HCT116 (cell line): Measurements from ENCODE around the gene TXNDC12. TPM values are rescaled to one million over a fixed set of nuclear protein-coding genes. Genes with fewer than 3 reads are reported as not detected.

Experiments used
- ATAC-seq: fragments of 200-7000 bp; cut with Tn5 transposase; 2 replicates; pipeline ENCODE4 v1.9.1; 2020; ENCODE audit warnings: mild to moderate bottlenecking, moderate library complexity
- Bru-seq: library from RNA; stranded (reverse); fragments of 400-500 nt; gene quantifications from one replicate; lab custom pipeline; 2021; lab: Mats Ljungman, UMichigan
- BruChase-seq, 2 experiments: library from RNA; stranded (reverse); fragments of 400-500 nt; gene quantifications; one replicate each; lab custom pipeline; 2021; lab: Mats Ljungman, UMichigan
- BruUV-seq: library from RNA; stranded (reverse); fragments of 400-500 nt; replicated peaks from 2 replicates; lab custom pipeline; 2021; lab: Mats Ljungman, UMichigan
- CTCF ChIA-PET: fragments of 300-600 bp; sonication (Branson Sonifier 250); formaldehyde crosslinking; loops from one replicate; lab custom pipeline; 2021; ENCODE audit warnings: antibody characterized with exemption; lab: Charles Lee
- POLR2A ChIA-PET: fragments of 300-600, 350-600 bp; sonication (Branson Sonifier 250); formaldehyde crosslinking; loops from one replicate; lab custom pipeline; 2021; ENCODE audit warnings: antibody characterized with exemption; lab: Charles Lee
- RAD21 ChIA-PET, 2 experiments: fragments of 300-600 bp; sonication (Branson Sonifier 250); formaldehyde crosslinking; loops; one replicate each; lab custom pipeline; 2023; ENCODE audit warnings: low total read pairs in 2 of 2; ENCODE audit not compliant: uncharacterized antibody in 2 of 2, unreplicated experiment in 2 of 2, low non-redundant PET in 1 of 2; lab: Charles Lee
- DNase-seq: peaks from one replicate; pipeline ENCODE4 v3.0.0-alpha.2; 2010; ENCODE audit warnings: low read depth, low spot score
- H2AFZ ChIP-seq: fragments of 200-600 bp; shearing (Covaris generic), sonication (generic); 2 replicates; pipeline ENCODE4 v1.6.1; 2017; ENCODE audit warnings: low read depth, mixed run types, mixed read lengths, antibody characterized with exemption, low read length; ENCODE audit not compliant: poor library complexity, severe bottlenecking
- H3K27ac ChIP-seq: 2 replicates; pipeline ENCODE4 v1.5.1; 2012; ENCODE audit warnings: low read depth, low read length
- H3K27me3 ChIP-seq: fragments of 200-600 bp; sonication (generic); 2 replicates; pipeline ENCODE4 v1.6.1; 2016; ENCODE audit warnings: mixed run types, low read length, mixed read lengths; ENCODE audit not compliant: insufficient read depth
- H3K36me3 ChIP-seq, 2 experiments: fragments of 200-500 bp in 1 of 2; fragments of 200-600 bp in 1 of 2; sonication (Bioruptor generic) in 1 of 2; sonication (generic) in 1 of 2; 2 replicates each; pipeline versions ENCODE4 v1.5.1 to v1.6.1; 2014 to 2016; ENCODE audit warnings: low read length in 2 of 2, inconsistent platforms in 1 of 2, mixed read lengths in 1 of 2, mixed run types in 1 of 2; ENCODE audit not compliant: insufficient read depth in 2 of 2, control insufficient read depth in 1 of 2
- H3K4me1 ChIP-seq, 2 experiments: fragments of 200-600 bp in 1 of 2; sonication (generic) in 1 of 2; 2 replicates each; pipeline versions ENCODE4 v1.5.1 to v1.6.1; 2012 to 2017; ENCODE audit warnings: low read length in 2 of 2, inconsistent platforms in 1 of 2, mild to moderate bottlenecking in 1 of 2, mixed read lengths in 1 of 2, mixed run types in 1 of 2, moderate library complexity in 1 of 2; ENCODE audit not compliant: insufficient read depth in 2 of 2, control insufficient read depth in 1 of 2
- H3K4me2 ChIP-seq: fragments of 200-600 bp; sonication (generic); 2 replicates; pipeline ENCODE4 v1.6.1; 2017; ENCODE audit warnings: mixed run types, low read length, mixed read lengths
- H3K4me3 ChIP-seq, 2 experiments: fragments of 200-600 bp in 1 of 2; sonication (generic) in 1 of 2; replicated peaks in 1 of 2; 2 replicates each; pipeline ENCODE4 v1.5.1; 2011 to 2016; ENCODE audit warnings: low read length in 2 of 2, control low read depth in 1 of 2, low read depth in 1 of 2, mild to moderate bottlenecking in 1 of 2, mixed read lengths in 1 of 2, mixed run types in 1 of 2
- H3K79me2 ChIP-seq: fragments of 200-600 bp; sonication (generic); 2 replicates; pipeline ENCODE4 v1.6.1; 2017; ENCODE audit warnings: mild to moderate bottlenecking, mixed run types, low read length, moderate library complexity, mixed read lengths; ENCODE audit not compliant: insufficient read depth
- H3K9ac ChIP-seq: fragments of 200-600 bp; sonication (generic); 2 replicates; pipeline ENCODE4 v1.6.1; 2016; ENCODE audit warnings: low read length, mixed read lengths
- H3K9me2 ChIP-seq: fragments of 200-600 bp; sonication (generic), shearing (Covaris generic); 2 replicates; pipeline ENCODE4 v1.6.1; 2017; ENCODE audit warnings: mixed run types, mild to moderate bottlenecking, moderate library complexity; ENCODE audit not compliant: insufficient read depth
- H3K9me3 ChIP-seq, 2 experiments: fragments of 200-500 bp in 1 of 2; fragments of 200-600 bp in 1 of 2; sonication (Bioruptor generic) in 1 of 2; sonication (generic) in 1 of 2; 2 replicates each; pipeline ENCODE4 v1.6.1; 2014 to 2017; ENCODE audit warnings: low read length in 2 of 2, mixed read lengths in 2 of 2, inconsistent platforms in 1 of 2, low read depth in 1 of 2, mild to moderate bottlenecking in 1 of 2, mixed run types in 1 of 2, moderate library complexity in 1 of 2; ENCODE audit not compliant: control insufficient read depth in 1 of 2, insufficient read depth in 1 of 2
- H4K20me1 ChIP-seq: fragments of 200-600 bp; sonication (generic), shearing (Covaris generic); 2 replicates; pipeline ENCODE4 v1.6.1; 2017; ENCODE audit warnings: mixed run types, mild to moderate bottlenecking, moderate library complexity; ENCODE audit not compliant: insufficient read depth
- CBX3 ChIP-seq: IDR thresholded peaks from 2 replicates; pipeline ENCODE4 v1.6.1; 2012; ENCODE audit warnings: low read depth
- CEBPB ChIP-seq: IDR thresholded peaks from 2 replicates; pipeline ENCODE4 v1.6.1; 2012; ENCODE audit warnings: low read depth
- EGR1 ChIP-seq: IDR thresholded peaks from 2 replicates; pipeline ENCODE4 v1.6.1; 2012; ENCODE audit warnings: low read depth
- ELF1 ChIP-seq: IDR thresholded peaks from 2 replicates; pipeline ENCODE4 v1.6.1; 2012; ENCODE audit warnings: low read depth, borderline replicate concordance
- POLR2A ChIP-seq: IDR thresholded peaks from 2 replicates; pipeline ENCODE4 v1.7.0; 2011; ENCODE audit warnings: borderline replicate concordance; ENCODE audit not compliant: insufficient read depth, insufficient read length; ENCODE audit errors: extremely low read depth
- SIN3A ChIP-seq: IDR thresholded peaks from 2 replicates; pipeline ENCODE4 v1.6.1; 2012; ENCODE audit warnings: low read depth
- SP1 ChIP-seq: IDR thresholded peaks from 2 replicates; pipeline ENCODE4 v1.6.1; 2012; ENCODE audit warnings: low read depth
- TCF7L2 ChIP-seq: IDR thresholded peaks from 2 replicates; pipeline ENCODE4 v1.7.0; 2011; ENCODE audit warnings: borderline replicate concordance, inconsistent platforms; ENCODE audit not compliant: insufficient read depth, insufficient read length; ENCODE audit errors: extremely low read depth
- YY1 ChIP-seq: IDR thresholded peaks from 2 replicates; pipeline ENCODE4 v1.6.1; 2011; ENCODE audit warnings: low read length, low read depth, moderate library complexity, mild to moderate bottlenecking; ENCODE audit not compliant: insufficient replicate concordance; ENCODE audit errors: extremely low read depth
- ZFX ChIP-seq: fragments of 450-650 bp; IDR thresholded peaks from 2 replicates; pipeline ENCODE4 v1.6.1; 2017
- intact Hi-C: fragments of 100-400 bp; cut with micrococcal nuclease; formaldehyde crosslinking; loops from 2 replicates; pipeline ENCODE4 v1.10.0; 2022
- long read RNA-seq: library from polyadenylated mRNA; unstranded; transcript quantifications from one replicate; pipeline ENCODE4 v2.0.0, GENCODE V29; 2021; ENCODE audit not compliant: unreplicated experiment
- polyA plus RNA-seq: library from polyadenylated mRNA; unstranded; fragments of >200 nt; gene quantifications from 2 replicates; pipeline ENCODE4 v1.2.1, GENCODE V29; 2012; ENCODE audit warnings: missing spikeins
- total RNA-seq: library from RNA; stranded (reverse); gene quantifications from one replicate; pipeline ENCODE4 v1.2.1, GENCODE V29; 2021; ENCODE audit not compliant: unreplicated experiment
- TF ChIP-seq, protein P1 (sequence below), 3 experiments: fragments of 200-600 bp in 1 of 3; sonication (generic) in 1 of 3; IDR thresholded peaks in 2 of 3; conservative IDR thresholded peaks in 1 of 3; 2 replicates each; pipeline ENCODE4 v1.5.1; 2012 to 2017; ENCODE audit warnings: low read depth in 2 of 3, low read length in 2 of 3, antibody characterized with exemption in 1 of 3, borderline replicate concordance in 1 of 3, control low read depth in 1 of 3, mild to moderate bottlenecking in 1 of 3, mixed read lengths in 1 of 3, mixed run types in 1 of 3, moderate library complexity in 1 of 3; ENCODE audit not compliant: insufficient read depth in 1 of 3
- TF ChIP-seq, protein P2 (sequence below): IDR thresholded peaks from 2 replicates; pipeline ENCODE4 v1.6.1; 2011; ENCODE audit warnings: mild to moderate bottlenecking, low read length, moderate library complexity; ENCODE audit not compliant: insufficient replicate concordance; ENCODE audit errors: extremely low read depth
- TF ChIP-seq, protein P3 (sequence below): IDR thresholded peaks from 2 replicates; pipeline ENCODE4 v1.6.1; 2012; ENCODE audit warnings: low read depth
- TF ChIP-seq, protein P4 (sequence below): IDR thresholded peaks from 2 replicates; pipeline ENCODE4 v1.6.1; 2012
- TF ChIP-seq, protein P5 (sequence below): IDR thresholded peaks from 2 replicates; pipeline ENCODE4 v1.6.1; 2012

TXNDC12 gene
- 82.8 TPM for total RNA-seq
- polyA plus RNA-seq, result 75.8 and 86.1 TPM in 2 replicates
- Bru-seq, nascent RNA, result percentile 92 among the genes with signal in this experiment
- percentile 82 among the genes with signal in this experiment for BruChase-seq, experiment 1, labeled RNA remaining after a 6-hour chase
- percentile 82 among the genes with signal in this experiment for BruChase-seq, experiment 2, labeled RNA remaining after a 2-hour chase
- long read RNA-seq, transcript TXNDC12-201 (7 exons, 2,396 nt), result major isoform, 158 of 164 reads
- long read RNA-seq, partial matches to known transcripts, result 0 of 164 reads
- long read RNA-seq, other reads (novel, unspliced or antisense), result 6 of 164 reads

DNA sequence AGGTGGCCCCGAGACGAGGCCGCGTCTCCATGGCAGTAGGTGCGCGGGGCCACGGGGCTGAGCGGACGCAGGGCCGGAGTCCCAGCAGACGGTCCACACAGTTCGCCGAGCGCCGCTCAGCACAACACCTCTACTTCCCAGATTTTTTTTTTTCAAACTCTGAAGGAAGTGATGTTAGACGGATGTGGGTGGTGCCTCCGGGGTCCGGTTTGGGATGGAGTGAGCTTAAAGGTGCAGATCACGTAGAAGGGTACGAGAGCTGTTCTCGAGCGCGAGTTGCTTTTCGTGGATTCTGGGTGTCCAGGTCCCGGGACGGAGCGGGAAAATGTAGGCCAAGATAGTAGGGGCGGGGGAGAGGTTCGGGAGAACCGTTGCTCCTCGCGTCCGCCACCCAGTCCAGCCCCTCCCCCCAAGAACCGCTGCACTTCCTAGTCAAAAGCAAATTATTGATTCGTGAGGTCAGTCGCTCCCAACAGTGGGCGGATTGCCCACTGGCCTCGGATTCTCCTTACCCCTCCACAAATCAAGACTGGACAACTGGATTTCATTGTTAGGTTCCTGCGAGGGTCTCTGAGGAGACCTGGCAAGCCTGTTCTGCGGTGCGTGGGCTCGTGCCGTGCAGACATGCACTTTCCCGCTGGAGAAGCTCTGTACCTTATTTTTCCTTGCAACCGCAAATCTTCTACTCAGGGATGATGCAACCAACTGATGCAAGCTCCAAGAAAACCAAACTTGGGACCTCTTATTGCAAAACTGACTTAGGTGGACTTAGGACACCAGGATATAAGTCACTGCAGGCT lies at the start of gene TXNDC12:
Gene TXNDC12, minus strand, starts transcription at position 126 of the 800 bp plus-strand sequence. Its CDS starts 95 bp downstream, at position 31.
- ATAC-seq (peak; percentile 68), DNase-seq (peak; percentile 90)
- Histone ChIP-seq H4K20me1 (no peaks in the 10 kb centered on the region), H3K4me2 (peak within 1 kb of the TSS; percentile 87), H3K36me3 (peaks cover 8 to 15% of the 10 kb centered on the region in 2 experiments; a peak in 2 of 4 replicates), H3K9ac (peak within 1 kb of the TSS; percentile 92), H3K27me3 (no peaks in the 10 kb centered on the region), H3K9me2 (no peaks in the 10 kb centered on the region), H3K9me3 (no peaks in the 10 kb centered on the region), H3K4me3 (peak within 1 kb of the TSS; percentile 69 to 96), H3K4me1 (peaks cover 10 to 31% of the 10 kb centered on the region in 2 experiments), H3K27ac (peak within 1 kb of the TSS; percentile 80), H2AFZ (peak within 1 kb of the TSS; percentile 55), H3K79me2 (peaks cover 84% of the 10 kb centered on the region)
- intact Hi-C loops, result no loop called here
- ChIA-PET POLR2A (interaction anchor here (0.6 to 1.5 kb wide), 8 partner anchors 10 to 649 kb away, joined by 3 to 9 read pairs (median 3); partner anchors contain the start of gene CC2D1B), CTCF (interaction anchor here (0.6 to 1.1 kb wide), 2 partner anchors 17 to 158 kb away, joined by 3 read pairs; no protein-coding TSS in a partner anchor), RAD21 (interaction anchor here in 1 of 2 experiments (0.7 kb wide), 1 partner anchor 294 kb away, joined by 3 read pairs; no protein-coding TSS in a partner anchor)
- no TSS peak for BruUV-seq
- TF ChIP-seq ZFX (peak; percentile 50), CEBPB (peak; percentile 96), YY1 (no peak), SIN3A (peak; percentile 89), EGR1 (peak; percentile 69; the same call in 1 of the 2 replicates), CBX3 (0 out of 2 replicates have a peak, but pooled peaks have one; percentile 23), TCF7L2 (peak; percentile 3), SP1 (peak; percentile 85), ELF1 (peak; percentile 66), POLR2A (peak; percentile 78)
- TF ChIP-seq, protein P1, sequence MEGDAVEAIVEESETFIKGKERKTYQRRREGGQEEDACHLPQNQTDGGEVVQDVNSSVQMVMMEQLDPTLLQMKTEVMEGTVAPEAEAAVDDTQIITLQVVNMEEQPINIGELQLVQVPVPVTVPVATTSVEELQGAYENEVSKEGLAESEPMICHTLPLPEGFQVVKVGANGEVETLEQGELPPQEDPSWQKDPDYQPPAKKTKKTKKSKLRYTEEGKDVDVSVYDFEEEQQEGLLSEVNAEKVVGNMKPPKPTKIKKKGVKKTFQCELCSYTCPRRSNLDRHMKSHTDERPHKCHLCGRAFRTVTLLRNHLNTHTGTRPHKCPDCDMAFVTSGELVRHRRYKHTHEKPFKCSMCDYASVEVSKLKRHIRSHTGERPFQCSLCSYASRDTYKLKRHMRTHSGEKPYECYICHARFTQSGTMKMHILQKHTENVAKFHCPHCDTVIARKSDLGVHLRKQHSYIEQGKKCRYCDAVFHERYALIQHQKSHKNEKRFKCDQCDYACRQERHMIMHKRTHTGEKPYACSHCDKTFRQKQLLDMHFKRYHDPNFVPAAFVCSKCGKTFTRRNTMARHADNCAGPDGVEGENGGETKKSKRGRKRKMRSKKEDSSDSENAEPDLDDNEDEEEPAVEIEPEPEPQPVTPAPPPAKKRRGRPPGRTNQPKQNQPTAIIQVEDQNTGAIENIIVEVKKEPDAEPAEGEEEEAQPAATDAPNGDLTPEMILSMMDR (IDR thresholded peaks at IDR 0.05 in 2 of 3, conservative IDR thresholded peaks at IDR 0.05 in 1 of 3; ENCODE audit: borderline replicate concordance in 1 of 3, insufficient read depth in 1 of 3, low read depth in 2 of 3, low read length in 2 of 3), result no peak
- TF ChIP-seq, protein P2, sequence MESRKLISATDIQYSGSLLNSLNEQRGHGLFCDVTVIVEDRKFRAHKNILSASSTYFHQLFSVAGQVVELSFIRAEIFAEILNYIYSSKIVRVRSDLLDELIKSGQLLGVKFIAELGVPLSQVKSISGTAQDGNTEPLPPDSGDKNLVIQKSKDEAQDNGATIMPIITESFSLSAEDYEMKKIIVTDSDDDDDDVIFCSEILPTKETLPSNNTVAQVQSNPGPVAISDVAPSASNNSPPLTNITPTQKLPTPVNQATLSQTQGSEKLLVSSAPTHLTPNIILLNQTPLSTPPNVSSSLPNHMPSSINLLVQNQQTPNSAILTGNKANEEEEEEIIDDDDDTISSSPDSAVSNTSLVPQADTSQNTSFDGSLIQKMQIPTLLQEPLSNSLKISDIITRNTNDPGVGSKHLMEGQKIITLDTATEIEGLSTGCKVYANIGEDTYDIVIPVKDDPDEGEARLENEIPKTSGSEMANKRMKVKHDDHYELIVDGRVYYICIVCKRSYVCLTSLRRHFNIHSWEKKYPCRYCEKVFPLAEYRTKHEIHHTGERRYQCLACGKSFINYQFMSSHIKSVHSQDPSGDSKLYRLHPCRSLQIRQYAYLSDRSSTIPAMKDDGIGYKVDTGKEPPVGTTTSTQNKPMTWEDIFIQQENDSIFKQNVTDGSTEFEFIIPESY, result no peak
- TF ChIP-seq, protein P3, sequence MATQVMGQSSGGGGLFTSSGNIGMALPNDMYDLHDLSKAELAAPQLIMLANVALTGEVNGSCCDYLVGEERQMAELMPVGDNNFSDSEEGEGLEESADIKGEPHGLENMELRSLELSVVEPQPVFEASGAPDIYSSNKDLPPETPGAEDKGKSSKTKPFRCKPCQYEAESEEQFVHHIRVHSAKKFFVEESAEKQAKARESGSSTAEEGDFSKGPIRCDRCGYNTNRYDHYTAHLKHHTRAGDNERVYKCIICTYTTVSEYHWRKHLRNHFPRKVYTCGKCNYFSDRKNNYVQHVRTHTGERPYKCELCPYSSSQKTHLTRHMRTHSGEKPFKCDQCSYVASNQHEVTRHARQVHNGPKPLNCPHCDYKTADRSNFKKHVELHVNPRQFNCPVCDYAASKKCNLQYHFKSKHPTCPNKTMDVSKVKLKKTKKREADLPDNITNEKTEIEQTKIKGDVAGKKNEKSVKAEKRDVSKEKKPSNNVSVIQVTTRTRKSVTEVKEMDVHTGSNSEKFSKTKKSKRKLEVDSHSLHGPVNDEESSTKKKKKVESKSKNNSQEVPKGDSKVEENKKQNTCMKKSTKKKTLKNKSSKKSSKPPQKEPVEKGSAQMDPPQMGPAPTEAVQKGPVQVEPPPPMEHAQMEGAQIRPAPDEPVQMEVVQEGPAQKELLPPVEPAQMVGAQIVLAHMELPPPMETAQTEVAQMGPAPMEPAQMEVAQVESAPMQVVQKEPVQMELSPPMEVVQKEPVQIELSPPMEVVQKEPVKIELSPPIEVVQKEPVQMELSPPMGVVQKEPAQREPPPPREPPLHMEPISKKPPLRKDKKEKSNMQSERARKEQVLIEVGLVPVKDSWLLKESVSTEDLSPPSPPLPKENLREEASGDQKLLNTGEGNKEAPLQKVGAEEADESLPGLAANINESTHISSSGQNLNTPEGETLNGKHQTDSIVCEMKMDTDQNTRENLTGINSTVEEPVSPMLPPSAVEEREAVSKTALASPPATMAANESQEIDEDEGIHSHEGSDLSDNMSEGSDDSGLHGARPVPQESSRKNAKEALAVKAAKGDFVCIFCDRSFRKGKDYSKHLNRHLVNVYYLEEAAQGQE, result no peak
- TF ChIP-seq, protein P4, sequence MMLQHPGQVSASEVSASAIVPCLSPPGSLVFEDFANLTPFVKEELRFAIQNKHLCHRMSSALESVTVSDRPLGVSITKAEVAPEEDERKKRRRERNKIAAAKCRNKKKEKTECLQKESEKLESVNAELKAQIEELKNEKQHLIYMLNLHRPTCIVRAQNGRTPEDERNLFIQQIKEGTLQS, result no peak; the same call in 1 of the 2 replicates
- TF ChIP-seq, protein P5, sequence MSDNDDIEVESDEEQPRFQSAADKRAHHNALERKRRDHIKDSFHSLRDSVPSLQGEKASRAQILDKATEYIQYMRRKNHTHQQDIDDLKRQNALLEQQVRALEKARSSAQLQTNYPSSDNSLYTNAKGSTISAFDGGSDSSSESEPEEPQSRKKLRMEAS, result peak; percentile 85
